Ovary (tissue), 3 donors: ENCODE data around the gene PROB1.

Experiments used
- CTCF ChIP-seq, 3 donors: fragments of 450-650 bp in 2 of 3; fragments of 200-600 bp in 1 of 3; IDR thresholded peaks; one replicate each; pipeline versions ENCODE4 v1.5.1 to v1.8.0; 2016 to 2022; ENCODE audit warnings: antibody characterized with exemption in 3 of 3, mild to moderate bottlenecking in 1 of 3
- EP300 ChIP-seq: sonication (generic); formaldehyde crosslinking; IDR thresholded peaks from one replicate; pipeline ENCODE4 v1.6.1; 2017; ENCODE audit warnings: antibody characterized with exemption
- donor health status: DM: no; HTN: no; CAD: no.

GRCh38 chr5:139392678-139393496 is 2.0 kb downstream of the PROB1 start:
- no peak for TF ChIP-seq EP300
- peak in 1 of 3 donors; percentile 5 for TF ChIP-seq CTCF (IDR thresholded peaks at IDR 0.05)
